ENCODE data around the gene BFAR.

BFAR gene, protein sequence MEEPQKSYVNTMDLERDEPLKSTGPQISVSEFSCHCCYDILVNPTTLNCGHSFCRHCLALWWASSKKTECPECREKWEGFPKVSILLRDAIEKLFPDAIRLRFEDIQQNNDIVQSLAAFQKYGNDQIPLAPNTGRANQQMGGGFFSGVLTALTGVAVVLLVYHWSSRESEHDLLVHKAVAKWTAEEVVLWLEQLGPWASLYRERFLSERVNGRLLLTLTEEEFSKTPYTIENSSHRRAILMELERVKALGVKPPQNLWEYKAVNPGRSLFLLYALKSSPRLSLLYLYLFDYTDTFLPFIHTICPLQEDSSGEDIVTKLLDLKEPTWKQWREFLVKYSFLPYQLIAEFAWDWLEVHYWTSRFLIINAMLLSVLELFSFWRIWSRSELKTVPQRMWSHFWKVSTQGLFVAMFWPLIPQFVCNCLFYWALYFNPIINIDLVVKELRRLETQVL

DNA sequence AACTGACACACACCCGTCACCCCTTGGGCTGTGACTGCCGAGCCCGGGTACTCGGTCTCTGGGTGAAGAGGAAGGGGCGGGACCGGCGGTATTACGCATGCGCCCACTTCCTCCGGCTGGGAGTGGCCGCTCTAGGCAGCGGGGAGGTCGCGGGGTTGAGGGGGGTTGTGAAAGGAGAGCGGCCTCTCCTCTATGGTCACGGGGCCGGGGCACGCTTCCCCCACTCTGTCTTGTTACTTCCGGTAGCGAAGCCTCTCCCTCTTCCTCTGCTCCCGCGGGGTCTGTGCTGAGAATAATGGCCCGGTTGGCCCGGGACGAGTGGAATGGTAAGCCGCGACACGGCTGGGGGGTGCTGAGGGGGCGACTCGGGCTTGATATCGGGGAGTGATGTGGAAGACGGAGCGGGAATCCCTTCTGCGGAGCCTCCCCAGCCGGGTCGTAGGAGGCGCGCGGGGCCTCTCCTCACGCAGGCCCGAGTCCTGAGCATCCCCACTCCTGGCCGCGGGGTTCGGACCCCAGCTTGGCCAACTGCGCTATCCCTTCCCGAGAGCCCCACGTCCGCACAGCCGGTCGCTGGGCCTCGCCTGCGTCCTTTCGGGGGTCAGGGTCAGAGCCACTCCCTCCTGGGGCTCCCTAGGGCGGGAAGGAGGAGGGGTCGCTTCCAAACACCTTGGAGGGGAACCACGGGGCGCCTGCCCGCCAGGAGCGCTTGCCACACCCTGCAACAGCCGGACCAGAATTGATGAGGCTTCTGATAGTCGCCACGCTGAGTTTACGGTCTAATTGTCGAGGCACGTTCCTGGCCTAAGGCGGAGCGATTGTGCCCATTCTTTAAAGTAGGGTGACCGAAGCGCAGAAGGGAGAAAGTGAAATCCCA, at the start of gene BFAR:
Gene BFAR (plus strand): TSS at position 259 of the 877 bp plus-strand sequence. CDS start 11,396 bp downstream, outside the sequence.
- DNase-seq, result peak; percentile 80 to 99 (median 97)

DNA sequence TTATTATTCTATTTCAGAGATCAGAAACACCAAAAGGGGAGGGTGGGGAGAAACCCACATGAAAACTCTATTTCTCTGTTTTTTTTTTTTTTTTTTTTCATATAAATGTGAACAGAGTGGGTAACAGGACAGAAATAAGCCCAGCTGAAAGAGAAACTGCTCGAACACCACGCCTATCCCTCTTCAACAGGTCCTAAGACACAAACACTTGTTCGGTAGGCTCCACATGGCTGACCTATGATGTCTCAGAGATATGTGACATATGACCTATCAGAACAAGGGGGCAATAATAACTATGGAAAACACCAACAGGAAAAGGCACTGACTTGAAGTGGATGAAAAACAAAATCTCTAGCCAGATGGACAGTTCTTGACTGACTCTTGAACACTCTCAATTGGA, 47.5 kb upstream of the BFAR start:
- DNase-seq, result no peak

DNA sequence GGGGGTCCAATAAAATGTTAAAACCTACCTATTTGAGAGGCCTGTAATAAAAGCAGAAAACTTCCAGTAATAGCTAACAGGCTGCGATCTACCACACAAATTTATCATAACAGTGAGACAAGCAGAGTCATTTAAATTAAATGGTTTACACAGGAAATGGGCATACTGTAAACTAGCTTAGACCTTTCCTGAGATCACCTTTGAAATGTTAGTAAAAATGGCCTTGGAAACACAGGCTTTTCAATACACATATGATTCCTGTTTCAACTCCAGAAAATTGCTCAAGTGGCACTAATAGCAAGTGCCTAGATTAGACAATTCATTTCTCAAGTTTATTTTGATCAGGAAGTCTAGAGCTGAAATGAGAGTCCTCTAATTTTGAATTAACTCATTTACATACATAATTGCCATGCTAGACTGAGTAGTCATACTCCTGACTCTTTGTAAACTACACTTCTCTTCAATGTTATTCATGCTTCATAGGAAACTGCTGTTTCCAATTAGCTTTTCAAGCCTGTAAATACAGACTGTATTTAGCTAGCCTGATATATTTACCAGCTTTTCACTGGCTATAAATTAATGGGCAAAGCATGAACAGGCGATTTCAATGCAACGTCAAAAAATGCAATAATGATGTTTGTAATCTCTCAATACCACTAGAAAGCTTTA, 46.0 kb upstream of the BFAR start:
- no peak for DNase-seq

DNA sequence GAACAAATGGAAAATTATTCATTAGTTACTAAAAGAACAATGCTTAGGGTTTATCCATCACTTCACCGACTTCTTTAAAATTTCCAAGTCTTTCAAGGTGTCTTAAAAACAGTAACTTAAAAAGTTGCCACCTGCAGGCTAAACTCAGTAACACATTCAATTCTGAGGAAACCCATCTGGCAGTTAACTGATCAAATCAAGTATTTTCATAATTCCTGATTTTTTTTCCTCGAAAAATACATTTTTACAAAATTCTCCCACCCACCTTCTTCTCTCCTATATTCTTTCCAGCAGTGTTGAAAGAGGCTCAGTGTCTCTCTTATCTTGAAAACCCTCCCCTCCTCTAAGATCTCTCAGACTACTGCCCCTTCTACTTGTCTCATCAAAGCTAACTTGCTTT, 32.6 kb upstream of the BFAR start:
- no peak for DNase-seq

DNA sequence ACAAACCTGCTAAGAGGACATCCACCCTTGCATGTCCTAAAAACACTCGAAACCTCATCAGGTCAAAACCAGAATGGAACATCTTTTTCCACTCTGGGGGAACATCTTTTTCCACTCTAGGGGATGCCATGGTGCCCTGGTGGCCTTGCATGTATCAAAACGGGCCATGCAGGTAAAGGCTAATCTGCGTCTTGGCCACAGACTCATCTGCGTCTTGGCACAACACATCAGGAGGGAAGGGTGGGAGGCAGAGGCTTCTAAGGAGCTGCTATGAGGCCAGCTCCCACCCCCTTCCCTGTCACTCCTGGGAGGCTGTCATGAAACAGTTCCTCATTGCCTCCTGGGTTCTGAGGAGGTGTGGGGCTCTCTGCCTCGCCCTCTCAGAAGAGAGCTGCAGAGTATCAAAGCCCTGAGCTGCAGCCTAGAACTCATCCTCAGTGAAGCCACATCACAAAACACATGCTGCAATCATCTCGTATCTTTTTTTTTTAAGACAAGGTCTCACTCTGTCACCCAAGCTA, 30.2 kb upstream of the BFAR start:
- DNase-seq, result peak in 1 of 58 donors; percentile 1

DNA sequence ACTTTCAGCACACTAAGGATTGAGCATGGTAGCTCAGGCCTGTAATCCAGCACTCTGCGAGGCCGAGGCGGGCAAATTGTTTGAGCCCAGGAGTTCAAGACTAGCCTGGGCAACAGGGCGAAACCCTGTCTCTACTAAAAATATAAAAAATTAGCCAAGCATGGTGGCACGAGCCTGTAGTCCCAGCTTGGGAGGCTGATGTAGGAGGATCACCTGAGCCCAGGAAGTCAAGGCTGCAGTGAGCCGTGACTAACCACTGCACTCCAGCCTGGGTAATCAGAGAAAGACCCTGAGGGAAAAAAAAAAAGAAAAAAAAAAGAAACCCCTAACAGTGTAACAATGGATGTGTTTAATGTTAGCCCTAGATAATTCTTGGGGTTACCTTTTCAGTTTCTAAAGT, 26.6 kb upstream of the BFAR start:
- no peak for DNase-seq

DNA sequence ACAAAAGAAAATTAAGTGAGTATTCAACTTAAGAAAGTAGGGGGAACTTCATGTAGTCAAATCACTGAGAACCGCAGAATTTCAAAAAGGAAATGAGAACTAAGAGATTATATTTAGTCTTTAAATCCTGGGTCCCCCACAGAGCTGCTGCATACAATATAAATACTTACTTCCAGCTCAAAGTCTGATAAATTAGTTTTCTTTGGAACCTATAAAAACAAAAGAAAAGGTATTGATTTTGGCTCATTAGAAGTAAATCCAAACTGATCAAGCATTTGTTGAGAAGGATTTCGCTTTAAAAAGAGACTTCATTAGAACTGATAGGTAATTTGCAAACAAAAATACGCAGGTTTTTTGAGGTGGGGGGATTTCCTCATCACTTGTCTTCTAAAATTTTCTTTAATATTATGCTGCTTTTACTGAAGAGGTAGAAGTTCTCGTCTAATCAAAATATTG, 24.6 kb upstream of the BFAR start:
- DNase-seq, result no peak

DNA sequence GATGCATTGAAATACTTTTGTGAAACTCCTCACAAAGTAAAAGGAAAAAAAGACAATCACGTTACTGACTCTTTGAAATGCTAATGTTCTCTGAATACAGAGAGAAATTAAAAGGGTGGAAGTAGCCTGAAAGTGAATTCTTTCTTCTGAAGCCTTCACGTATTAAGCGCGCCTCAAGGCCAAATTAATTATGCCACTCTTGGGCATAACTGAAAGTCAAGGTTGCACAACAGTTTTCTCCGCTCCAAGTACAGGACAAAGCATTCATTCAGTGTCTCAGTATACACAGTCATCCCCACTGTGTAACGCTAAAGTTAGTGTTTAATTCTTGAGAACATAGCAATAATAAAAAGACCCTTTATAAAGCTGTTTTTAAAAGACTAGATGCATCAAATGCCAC, 24.1 kb upstream of the BFAR start:
- peak in 4 of 58 donors; percentile 0 to 9 (median 0) for DNase-seq

DNA sequence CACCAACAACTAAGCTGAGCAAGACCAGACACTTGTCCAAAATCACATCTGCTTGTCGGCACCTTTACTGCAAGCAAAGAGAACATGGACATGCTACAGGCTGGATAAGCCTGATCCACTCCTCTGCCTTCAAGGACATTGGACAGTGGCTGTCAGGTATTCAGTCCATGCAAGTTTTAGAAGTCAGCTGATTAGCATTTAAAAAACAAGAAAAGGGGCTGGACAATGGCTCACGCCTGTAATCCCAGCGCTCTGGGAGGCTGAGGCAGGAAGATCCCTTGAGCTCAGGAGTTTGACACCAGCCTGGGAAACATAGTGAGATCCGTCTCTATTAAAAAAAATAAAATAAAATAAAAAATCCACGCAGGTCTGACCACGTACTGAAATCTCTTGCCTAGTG, 23.0 kb upstream of the BFAR start:
- peak in 1 of 58 donors; percentile 2 for DNase-seq

DNA sequence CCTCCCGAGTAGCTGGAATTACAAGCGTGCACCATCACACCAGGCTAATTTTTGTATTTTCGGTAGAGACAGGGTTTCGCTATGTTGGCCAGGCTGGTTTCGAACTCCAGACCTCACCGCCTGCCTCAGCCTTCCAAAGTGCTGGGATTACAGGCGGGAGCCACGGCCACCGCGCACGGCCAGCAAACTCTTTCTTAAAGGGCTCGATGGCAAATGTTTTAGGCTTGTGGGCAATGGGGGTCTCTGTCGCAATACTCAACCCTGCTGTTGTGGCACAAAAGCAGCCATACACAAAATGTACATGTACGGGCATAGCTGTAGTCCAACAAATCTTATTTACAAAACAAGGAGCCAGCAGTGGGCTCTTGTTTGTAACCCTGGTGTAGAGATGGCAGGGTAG, 21.1 kb upstream of the BFAR start:
- no peak for DNase-seq

DNA sequence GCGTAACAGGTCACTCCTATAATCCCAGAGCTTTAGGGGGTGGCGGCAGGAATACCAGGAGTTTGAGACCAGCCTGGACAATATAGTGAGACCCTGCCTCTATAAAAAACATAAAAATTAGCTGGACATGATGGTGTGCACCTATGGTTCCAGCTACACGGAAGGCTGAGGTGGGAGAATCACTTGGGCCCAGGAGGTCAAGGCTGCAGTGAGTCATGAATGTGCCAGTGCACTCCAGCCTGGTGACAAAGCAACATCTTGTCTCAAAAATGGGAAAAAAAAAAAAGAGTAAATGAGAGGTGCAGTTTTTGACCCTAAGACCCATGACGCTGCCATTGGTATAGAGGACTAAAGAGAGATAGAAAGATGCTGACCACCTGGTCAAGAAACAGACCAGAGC, 18.8 kb upstream of the BFAR start:
- no peak for DNase-seq

DNA sequence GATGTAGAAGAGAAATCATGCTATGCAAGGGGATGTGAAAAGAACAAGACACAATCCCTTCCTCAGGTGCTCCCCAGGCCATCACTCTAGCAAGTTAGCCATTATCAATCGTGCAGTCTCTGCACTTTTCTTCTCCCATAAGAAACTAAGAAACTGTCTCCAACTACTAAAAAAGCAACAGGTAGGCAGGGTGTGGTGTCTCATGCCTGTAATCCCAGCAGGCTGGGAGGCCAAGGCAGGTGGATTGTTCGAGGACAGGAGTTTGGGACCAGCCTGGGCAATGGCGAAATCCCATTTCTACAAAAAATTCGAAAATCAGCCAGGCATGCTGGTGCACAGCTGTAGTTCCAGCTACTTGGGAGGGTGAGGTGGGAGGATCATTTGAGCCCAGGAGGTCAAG, 16.5 kb upstream of the BFAR start:
- no peak for DNase-seq

DNA sequence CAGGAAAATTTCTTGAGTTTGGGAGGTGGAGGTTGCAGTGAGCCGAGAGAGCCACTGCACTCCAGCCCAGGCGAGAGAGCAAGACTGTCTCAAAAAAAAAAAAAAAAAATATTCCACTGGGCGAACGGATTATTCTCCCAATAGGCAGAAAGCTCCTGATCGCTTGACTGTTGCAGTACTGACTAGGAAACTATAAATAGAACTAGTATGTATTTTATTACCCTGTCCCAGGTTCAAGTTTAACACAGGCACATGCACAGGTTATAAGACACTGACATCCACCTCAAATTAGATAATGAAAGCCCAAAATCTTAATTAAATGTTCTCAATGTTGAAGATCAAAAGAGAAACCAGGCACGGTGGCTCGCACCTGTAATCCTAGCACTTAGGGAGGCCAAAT, 14.2 kb upstream of the BFAR start:
- DNase-seq, result no peak

DNA sequence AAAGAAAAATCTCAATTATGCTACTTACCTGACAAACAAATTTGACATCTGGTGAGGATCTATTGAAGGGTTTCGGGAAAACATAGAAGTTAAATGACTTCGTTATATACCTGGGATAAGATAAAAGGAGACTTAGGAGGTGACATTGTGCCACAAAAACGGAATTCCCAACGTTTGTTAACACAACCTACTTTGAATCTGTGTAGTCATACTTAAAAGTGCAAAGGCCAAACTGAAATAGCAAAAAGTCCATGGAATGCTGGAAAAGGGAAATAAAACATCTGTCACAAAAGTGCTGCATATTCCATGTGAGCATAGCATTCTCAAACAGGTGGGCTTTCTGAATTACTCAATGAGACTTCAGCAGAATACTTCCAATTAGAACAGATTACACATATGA, 5.7 kb upstream of the BFAR start:
- no peak for DNase-seq

DNA sequence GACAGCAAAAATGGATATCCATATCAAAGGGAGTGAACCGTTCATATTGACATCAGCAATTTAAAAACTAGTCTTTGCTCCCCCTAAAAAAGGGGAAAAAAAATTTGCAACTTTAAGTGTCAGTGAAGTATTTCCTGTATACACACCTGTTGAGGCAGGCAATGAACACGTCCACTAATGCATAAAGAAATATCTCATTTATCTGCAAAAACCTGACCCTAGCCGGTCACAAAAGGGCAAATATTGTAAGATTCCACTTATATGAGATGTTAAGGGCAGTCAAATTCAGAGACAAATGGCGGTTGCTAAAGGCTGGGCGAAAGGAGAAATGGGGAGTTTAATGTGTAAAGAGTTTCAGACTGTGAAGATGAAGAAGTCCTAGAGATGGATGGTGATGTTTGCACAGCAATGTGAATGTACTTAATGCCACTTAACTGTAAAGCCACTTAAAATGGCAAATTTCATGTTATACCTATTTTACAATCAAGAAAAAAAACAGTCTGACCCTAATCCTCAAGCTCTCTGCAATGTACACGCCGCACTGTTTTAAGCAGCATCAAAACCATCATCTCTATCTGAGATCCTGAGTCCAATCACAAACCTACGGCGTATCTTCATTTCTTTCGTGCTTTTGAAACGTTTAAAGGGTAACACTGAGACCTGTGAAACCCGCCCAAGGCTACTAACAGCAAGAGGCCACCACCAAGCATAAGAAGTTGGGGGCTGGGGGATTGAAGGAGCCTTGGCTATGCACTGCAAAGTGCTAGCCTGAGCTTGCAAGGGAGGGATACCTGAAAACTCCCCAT, 3.7 kb upstream of the BFAR start:
- no peak for DNase-seq

DNA sequence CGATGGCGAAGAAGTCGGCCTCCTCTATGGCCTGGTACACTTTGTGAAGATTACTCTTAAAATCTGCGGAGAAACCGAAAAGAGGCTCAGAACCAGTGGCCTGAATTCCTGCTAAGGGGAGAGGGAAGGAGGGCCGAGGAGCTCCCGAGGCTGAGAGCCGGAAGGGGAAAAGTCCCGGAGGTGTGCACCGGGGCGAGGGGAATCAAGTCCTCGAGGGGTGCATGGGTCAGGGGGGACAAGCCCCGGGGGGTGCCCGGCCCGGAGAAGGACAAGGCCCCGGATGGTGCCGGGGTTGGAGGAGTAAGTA, 3.2 kb upstream of the BFAR start:
- DNase-seq, result peak in 4 of 58 donors; percentile 10 to 48 (median 32)

DNA sequence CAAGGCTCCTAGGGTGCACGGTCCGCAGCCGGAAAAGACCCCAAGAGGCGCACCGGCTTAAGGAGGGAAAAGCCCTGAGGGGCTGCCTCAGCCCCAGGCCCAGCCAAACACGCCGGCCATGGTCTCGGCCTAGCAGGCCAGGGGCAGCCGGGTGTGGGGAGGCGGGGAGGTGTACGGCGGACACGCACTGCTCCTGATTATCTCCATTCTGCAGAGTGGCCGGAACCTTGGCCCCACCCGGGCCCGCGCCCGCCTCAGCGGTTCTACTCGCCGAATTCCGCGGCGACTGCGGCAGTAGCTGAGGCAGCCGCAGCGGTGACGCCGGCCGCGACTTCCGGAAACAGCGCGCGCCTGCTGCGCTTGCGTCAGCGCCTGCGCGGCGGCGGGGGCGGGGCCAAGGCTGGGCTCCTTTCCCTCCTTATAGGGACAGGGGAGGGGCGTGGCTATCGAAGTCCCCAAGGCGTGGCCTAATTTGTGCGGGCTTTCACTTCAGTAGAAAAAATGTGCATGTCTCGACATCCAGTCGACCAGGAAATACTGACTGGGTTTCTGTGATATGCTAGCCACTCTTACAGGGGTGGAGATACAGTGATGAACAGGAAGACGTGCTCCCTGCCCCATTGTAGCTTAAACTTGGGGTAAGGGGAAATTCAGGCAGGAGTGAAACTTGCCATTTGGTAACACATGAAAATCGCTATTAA, 2.7 kb upstream of the BFAR start, which contains the start of gene PARN:
Gene PARN (minus strand): TSS at position 342 of the 701 bp plus-strand sequence. CDS start 135 bp downstream, at position 207.
- peak; percentile 31 to 94 (median 89) for DNase-seq

DNA sequence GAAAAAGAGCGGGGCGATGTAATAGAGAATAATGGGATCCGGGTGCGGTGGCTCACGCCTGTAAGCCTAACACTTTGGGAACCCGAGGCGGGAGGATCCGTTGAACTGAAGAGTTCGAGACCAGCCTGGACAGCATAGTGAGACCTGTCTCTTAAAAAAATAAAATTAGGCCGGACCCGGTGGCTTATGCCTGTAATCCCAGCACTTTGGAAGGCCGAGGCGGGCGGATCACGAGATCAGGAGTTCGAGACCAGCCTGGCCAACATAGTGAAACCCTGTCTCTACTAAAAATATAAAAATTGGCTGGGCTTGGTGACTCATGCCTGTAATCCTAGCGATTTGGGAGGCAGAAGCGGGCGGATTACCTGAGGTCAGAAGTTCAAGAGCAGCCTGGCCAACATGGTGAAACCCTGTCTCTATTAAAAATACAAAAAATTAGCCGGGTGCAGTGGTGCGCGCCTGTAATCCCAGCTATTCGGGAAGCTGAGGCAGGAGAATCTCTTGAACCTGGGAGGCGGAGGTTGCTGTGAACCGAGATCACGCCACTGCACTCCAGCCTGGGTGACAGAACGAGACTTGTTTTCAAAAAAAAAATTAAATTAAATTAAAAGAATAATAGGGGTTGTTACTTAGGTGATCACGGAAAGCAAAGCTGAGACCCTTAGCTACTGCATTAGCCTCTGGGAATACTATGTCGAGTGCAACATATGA, 2.0 kb upstream of the BFAR start:
- DNase-seq, result peak in 1 of 58 donors; percentile 29

DNA sequence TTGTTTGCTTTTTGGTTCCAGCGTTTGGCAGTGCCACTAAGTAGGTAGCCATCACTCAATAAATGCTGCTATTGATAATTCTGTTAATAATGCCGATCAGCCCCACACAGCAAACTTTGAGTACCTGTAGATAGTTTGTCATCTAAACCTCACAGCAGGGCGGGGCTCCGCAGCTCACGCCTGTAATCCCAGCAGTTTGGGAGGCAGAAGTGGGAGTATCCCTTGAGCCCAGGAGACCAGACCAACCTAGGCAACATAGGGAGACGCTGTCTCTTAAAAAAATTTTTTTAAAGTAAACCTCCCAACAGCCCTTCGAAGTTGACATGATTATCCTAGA, 1.6 kb downstream of the BFAR start:
- no peak for DNase-seq
